A673 (cell line): ENCODE results near the gene MPPE1. TPM values are rescaled to one million over a fixed set of nuclear protein-coding genes. Genes with fewer than 3 reads are reported as not detected.

Experiments
- BruUV-seq: library from RNA; stranded (reverse); fragments of 400-500 nt; replicated peaks from 2 replicates; lab custom pipeline; 2021; lab: Mats Ljungman, UMichigan
- CTCF ChIA-PET: fragments of 300-600 bp; sonication (Branson Sonifier 250); formaldehyde crosslinking; loops from one replicate; lab custom pipeline; 2022; ENCODE audit warnings: antibody characterized with exemption; lab: Charles Lee
- POLR2A ChIA-PET: fragments of 300-600 bp; sonication (Branson Sonifier 250); formaldehyde crosslinking; loops from one replicate; lab custom pipeline; 2022; ENCODE audit warnings: antibody characterized with exemption; ENCODE audit not compliant: low non-redundant PET; lab: Charles Lee
- DNase-seq: peaks from one replicate; pipeline ENCODE4 v3.0.0-alpha.2; 2015; ENCODE audit warnings: low spot score
- H3K27ac ChIP-seq: fragments of 200-600 bp; sonication (generic); 2 replicates; pipeline ENCODE4 v1.5.1; 2016; ENCODE audit warnings: mixed run types, low read depth, mild to moderate bottlenecking, mixed read lengths, antibody characterized with exemption, low read length; ENCODE audit not compliant: poor library complexity, severe bottlenecking
- H3K27me3 ChIP-seq: fragments of 200-600 bp; sonication (generic); replicated peaks from 2 replicates; pipeline ENCODE4 v1.6.1; 2017; ENCODE audit warnings: mixed run types, low read depth, mild to moderate bottlenecking, mixed read lengths, antibody characterized with exemption, low read length; ENCODE audit not compliant: insufficient read depth, poor library complexity
- H3K36me3 ChIP-seq: fragments of 200-600 bp; sonication (generic); 2 replicates; pipeline ENCODE4 v1.6.1; 2016; ENCODE audit warnings: mixed run types, mild to moderate bottlenecking, mixed read lengths, antibody characterized with exemption, low read length; ENCODE audit not compliant: insufficient read depth, poor library complexity, severe bottlenecking
- H3K4me1 ChIP-seq: fragments of 200-600 bp; sonication (generic); 2 replicates; pipeline ENCODE4 v1.6.1; 2017; ENCODE audit warnings: mixed run types, mild to moderate bottlenecking, mixed read lengths, antibody characterized with exemption, low read length; ENCODE audit not compliant: insufficient read depth, poor library complexity, severe bottlenecking
- H3K4me3 ChIP-seq: fragments of 200-600 bp; sonication (generic); 2 replicates; pipeline ENCODE4 v1.5.1; 2016; ENCODE audit warnings: low read depth, mixed run types, mild to moderate bottlenecking, mixed read lengths, low read length; ENCODE audit not compliant: poor library complexity, severe bottlenecking
- H3K9me3 ChIP-seq: fragments of 200-600 bp; sonication (generic); 2 replicates; pipeline ENCODE4 v1.6.1; 2016; ENCODE audit warnings: mixed run types, low read depth, mild to moderate bottlenecking, mixed read lengths, antibody characterized with exemption, low read length; ENCODE audit not compliant: poor library complexity, severe bottlenecking
- EZH2 ChIP-seq: fragments of 200-600 bp; sonication (generic); IDR thresholded peaks from 2 replicates; pipeline ENCODE4 v1.6.1; 2017; ENCODE audit warnings: borderline replicate concordance, low read depth, mild to moderate bottlenecking, mixed read lengths, antibody characterized with exemption, low read length; ENCODE audit not compliant: poor library complexity, severe bottlenecking
- intact Hi-C: fragments of 100-400 bp; cut with micrococcal nuclease; formaldehyde crosslinking; loops from one replicate; pipeline ENCODE4 v1.10.0; 2022; ENCODE audit not compliant: unreplicated experiment
- total RNA-seq: library from RNA; stranded (reverse); gene quantifications from 2 replicates; pipeline ENCODE4 v1.2.3, GENCODE V29; 2021
- TF ChIP-seq, protein P1 (sequence below): fragments of 300-800, 200-600 bp; sonication (generic); conservative IDR thresholded peaks from 2 replicates; pipeline ENCODE4 v1.5.1; 2017; ENCODE audit warnings: low read depth, mild to moderate bottlenecking, antibody characterized with exemption, low read length, moderate library complexity, mixed read lengths

The MPPE1 gene
- total RNA-seq, 1 experiment from 2014 or later, result 17.6 TPM

DNA sequence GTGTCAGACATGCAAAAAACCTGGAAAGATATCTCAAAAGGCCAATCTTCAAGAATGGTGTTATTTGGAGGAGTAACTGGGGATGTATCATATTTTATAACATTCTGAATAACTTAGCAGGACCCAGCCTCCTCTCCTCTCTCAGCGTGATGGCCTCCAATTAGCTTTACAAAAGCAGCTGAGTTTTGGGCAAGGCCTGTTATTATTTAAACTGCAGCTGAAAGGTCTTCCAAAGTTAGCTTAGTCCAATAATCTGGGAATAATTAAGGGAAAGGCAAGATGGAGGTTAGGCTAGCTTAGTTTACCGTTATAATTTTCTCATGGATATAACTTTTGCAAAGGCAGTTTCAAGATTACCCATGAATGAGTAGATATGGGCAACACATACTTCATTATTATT, 32.8 kb upstream of the MPPE1 start:
- no peak for DNase-seq
- H3K4me1 ChIP-seq, result no peaks in the 10 kb centered on the region
- intact Hi-C loops, result loop anchor here (5.0 kb wide), 1 partner anchor 41 kb away; the partner anchor contains the start of gene IMPA2
- CTCF ChIA-PET, result interaction anchor here (0.6 kb wide), 1 partner anchor 60 kb away, joined by 3 read pairs; no protein-coding TSS in a partner anchor
- no TSS peak for BruUV-seq
- H3K36me3 ChIP-seq, result no peaks in the 10 kb centered on the region
- TF ChIP-seq EZH2, result no peak
- TF ChIP-seq, protein P1, sequence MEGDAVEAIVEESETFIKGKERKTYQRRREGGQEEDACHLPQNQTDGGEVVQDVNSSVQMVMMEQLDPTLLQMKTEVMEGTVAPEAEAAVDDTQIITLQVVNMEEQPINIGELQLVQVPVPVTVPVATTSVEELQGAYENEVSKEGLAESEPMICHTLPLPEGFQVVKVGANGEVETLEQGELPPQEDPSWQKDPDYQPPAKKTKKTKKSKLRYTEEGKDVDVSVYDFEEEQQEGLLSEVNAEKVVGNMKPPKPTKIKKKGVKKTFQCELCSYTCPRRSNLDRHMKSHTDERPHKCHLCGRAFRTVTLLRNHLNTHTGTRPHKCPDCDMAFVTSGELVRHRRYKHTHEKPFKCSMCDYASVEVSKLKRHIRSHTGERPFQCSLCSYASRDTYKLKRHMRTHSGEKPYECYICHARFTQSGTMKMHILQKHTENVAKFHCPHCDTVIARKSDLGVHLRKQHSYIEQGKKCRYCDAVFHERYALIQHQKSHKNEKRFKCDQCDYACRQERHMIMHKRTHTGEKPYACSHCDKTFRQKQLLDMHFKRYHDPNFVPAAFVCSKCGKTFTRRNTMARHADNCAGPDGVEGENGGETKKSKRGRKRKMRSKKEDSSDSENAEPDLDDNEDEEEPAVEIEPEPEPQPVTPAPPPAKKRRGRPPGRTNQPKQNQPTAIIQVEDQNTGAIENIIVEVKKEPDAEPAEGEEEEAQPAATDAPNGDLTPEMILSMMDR, result no peak
- no peak overlapping the region for H3K4me3 ChIP-seq
- no peak overlapping the region for H3K27ac ChIP-seq
- H3K27me3 ChIP-seq, result no peaks in the 10 kb centered on the region
- POLR2A ChIA-PET, result no interaction called here
- no peaks in the 10 kb centered on the region for H3K9me3 ChIP-seq

DNA sequence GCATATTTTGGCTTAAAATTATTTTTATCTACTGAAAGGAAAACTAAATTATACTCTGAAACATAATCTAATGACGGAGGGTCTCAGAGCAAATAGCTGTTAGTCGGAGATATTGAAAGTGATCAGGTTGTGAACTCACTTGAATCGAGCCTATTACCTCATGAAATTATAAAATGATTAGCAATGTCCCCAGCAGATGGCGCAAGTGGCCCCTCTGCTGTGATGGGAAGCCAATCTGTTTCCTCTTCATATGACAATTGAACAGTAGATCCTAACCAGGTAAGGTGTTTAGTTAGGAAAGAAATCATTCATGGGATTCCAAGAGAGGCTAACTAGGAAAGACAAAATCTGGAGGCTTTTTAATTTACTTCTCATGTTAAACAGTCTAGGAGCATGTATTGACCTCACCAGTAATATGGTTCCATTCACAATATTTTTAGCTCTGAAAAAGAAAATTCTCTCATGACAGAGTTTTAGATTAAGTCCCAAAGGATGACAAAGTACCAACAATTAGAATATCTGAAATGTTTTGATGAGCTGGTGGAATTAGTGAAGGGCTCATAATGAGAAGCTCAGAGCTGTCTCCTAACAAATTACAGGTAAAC, 29.9 kb upstream of the MPPE1 start:
- Histone ChIP-seq H3K27ac (no peak overlapping the region), H3K4me3 (no peak overlapping the region), H3K36me3 (no peaks in the 10 kb centered on the region), H3K27me3 (no peaks in the 10 kb centered on the region), H3K4me1 (no peaks in the 10 kb centered on the region), H3K9me3 (no peaks in the 10 kb centered on the region)
- ChIA-PET CTCF (interaction anchor here (0.6 to 4.8 kb wide), 7 partner anchors 10 to 131 kb away, joined by 5 to 82 read pairs (median 6); partner anchors contain the start of gene IMPA2), POLR2A (no interaction called here)
- BruUV-seq, result no TSS peak
- TF ChIP-seq EZH2, result no peak
- TF ChIP-seq, protein P1, result peak; percentile 80
- peak; percentile 73 for DNase-seq
- intact Hi-C loops, result loop anchor here (1.0 to 10.0 kb wide), 3 partner anchors 57 to 203 kb away; no protein-coding TSS in a partner anchor

DNA sequence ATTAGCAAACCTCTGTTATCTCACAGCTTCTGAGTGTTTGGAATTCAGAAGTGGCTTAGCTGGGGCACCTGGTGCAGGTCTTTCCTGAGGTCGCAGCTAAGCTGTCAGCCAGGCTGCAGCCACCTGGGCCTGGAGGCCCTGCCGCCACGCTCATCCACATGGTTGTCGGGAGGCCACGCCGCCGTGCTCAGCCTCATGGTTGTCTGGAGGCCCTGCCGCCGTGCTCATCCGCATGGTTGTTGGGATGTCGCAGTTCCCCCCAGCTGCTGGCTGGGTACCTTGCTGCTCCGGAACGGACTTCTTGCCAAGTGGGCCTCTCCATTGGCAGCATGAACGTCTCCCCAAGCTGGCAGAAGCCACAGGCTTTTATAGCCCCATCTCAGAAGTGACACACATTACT, 24.3 kb upstream of the MPPE1 start:
- H3K27ac ChIP-seq, result no peak overlapping the region
- no peaks in the 10 kb centered on the region for H3K4me1 ChIP-seq
- H3K36me3 ChIP-seq, result no peaks in the 10 kb centered on the region
- H3K27me3 ChIP-seq, result no peaks in the 10 kb centered on the region
- intact Hi-C loops, result loop anchor here (10.0 kb wide), 1 partner anchor 198 kb away; no protein-coding TSS in a partner anchor
- no peaks in the 10 kb centered on the region for H3K9me3 ChIP-seq
- no TSS peak for BruUV-seq
- no peak for TF ChIP-seq EZH2
- TF ChIP-seq, protein P1, result no peak
- ChIA-PET CTCF (interaction anchor here (0.6 kb wide), 1 partner anchor 276 kb away, joined by 8 read pairs; no protein-coding TSS in a partner anchor), POLR2A (interaction anchor here (0.6 kb wide), 1 partner anchor 55 kb away, joined by 3 read pairs; no protein-coding TSS in a partner anchor)
- no peak overlapping the region for H3K4me3 ChIP-seq
- no peak for DNase-seq
